Measurements from ENCODE around the gene ZNF883.

Gene ZNF883

GRCh38 chr9:112925058-112925641 is 86.8 kb downstream of the ZNF883 start:
- in situ Hi-C loops (cut with MboI; ENCODE audit: low sequenced_read_pairs): no loop called here

GRCh38 chr9:112921549-112921948 is 90.4 kb downstream of the ZNF883 start:
- in situ Hi-C loops (cut with MboI; ENCODE audit: low sequenced_read_pairs): loop anchor here (25.0 kb wide), 1 partner anchor 241 kb away; the partner anchor contains the start of gene SLC31A2

- in situ Hi-C loops (cut with MboI; ENCODE audit: low sequenced_read_pairs): loop anchor here (25.0 kb wide), 1 partner anchor 244 kb away; the partner anchor contains the start of gene SLC31A2
Measured at GRCh38 chr9:112917987-112918362, 94.0 kb downstream of the ZNF883 start.

- in situ Hi-C loops (cut with MboI; ENCODE audit: low sequenced_read_pairs): loop anchor here (25.0 kb wide), 1 partner anchor 245 kb away; the partner anchor contains the start of gene SLC31A2
Measured at GRCh38 chr9:112917047-112917986, 94.7 kb downstream of the ZNF883 start.

GRCh38 chr9:112914524-112914923 is 97.5 kb downstream of the ZNF883 start:
- in situ Hi-C loops (cut with MboI; ENCODE audit: low sequenced_read_pairs): loop anchor here (25.0 kb wide), 1 partner anchor 248 kb away; the partner anchor contains the start of gene SLC31A2

GRCh38 chr9:112913326-112913725 is 98.7 kb downstream of the ZNF883 start:
- in situ Hi-C loops (cut with MboI; ENCODE audit: low sequenced_read_pairs): loop anchor here (25.0 kb wide), 1 partner anchor 249 kb away; the partner anchor contains the start of gene SLC31A2

- in situ Hi-C loops (cut with MboI; ENCODE audit: low sequenced_read_pairs): loop anchor here (25.0 kb wide), 1 partner anchor 250 kb away; the partner anchor contains the start of gene SLC31A2
Measured at GRCh38 chr9:112912636-112913035, 99.4 kb downstream of the ZNF883 start.

- in situ Hi-C loops (cut with MboI; ENCODE audit: low sequenced_read_pairs): loop anchor here (25.0 kb wide), 1 partner anchor 251 kb away; the partner anchor contains the start of gene SLC31A2
Measured at GRCh38 chr9:112911736-112912135, 100.3 kb downstream of the ZNF883 start.
